Choroid plexus epithelial cell (primary cell): Measurements from ENCODE around the gene PLCB1.

ENCODE experiments used
- DNase-seq: peaks from one replicate; pipeline ENCODE4 v3.0.0-alpha.2; 2010; ENCODE audit warnings: low read depth
- H3K4me3 ChIP-seq: 2 replicates; pipeline ENCODE4 v1.5.1; 2011; ENCODE audit warnings: low read depth, mild to moderate bottlenecking, control low read depth, low read length, moderate library complexity
- CTCF ChIP-seq: conservative IDR thresholded peaks from 2 replicates; pipeline ENCODE4 v1.5.1; 2011; ENCODE audit warnings: low read depth, mild to moderate bottlenecking, control low read depth, inconsistent platforms, low read length, moderate library complexity

The PLCB1 gene

GRCh38 chr20:8394308-8394945 is 262.4 kb downstream of the PLCB1 start:
- H3K4me3 ChIP-seq: no peak overlapping the region
- peak; percentile 74 for DNase-seq
- no peak for TF ChIP-seq CTCF

DNA sequence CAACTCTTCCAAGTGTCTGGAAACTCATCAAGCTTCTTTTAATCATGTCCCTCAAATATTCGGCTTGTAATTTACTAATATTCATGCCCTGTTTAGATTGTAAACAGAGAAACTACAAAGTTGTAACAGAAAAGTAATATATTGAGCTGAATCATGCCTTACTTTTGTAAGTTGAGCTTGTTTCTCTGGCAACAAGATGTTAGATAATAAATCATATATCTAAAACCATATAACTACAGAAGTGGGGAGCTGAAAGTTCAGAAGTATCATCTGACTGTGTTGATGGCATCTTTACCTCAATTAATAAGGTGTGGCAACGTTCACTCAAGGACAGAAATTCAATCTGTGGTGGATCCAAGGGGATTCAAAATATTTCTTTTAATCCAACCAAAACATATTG is 263.9 kb downstream of the PLCB1 start:
- no peak for DNase-seq
- TF ChIP-seq CTCF: no peak
- no peak overlapping the region for H3K4me3 ChIP-seq

DNA sequence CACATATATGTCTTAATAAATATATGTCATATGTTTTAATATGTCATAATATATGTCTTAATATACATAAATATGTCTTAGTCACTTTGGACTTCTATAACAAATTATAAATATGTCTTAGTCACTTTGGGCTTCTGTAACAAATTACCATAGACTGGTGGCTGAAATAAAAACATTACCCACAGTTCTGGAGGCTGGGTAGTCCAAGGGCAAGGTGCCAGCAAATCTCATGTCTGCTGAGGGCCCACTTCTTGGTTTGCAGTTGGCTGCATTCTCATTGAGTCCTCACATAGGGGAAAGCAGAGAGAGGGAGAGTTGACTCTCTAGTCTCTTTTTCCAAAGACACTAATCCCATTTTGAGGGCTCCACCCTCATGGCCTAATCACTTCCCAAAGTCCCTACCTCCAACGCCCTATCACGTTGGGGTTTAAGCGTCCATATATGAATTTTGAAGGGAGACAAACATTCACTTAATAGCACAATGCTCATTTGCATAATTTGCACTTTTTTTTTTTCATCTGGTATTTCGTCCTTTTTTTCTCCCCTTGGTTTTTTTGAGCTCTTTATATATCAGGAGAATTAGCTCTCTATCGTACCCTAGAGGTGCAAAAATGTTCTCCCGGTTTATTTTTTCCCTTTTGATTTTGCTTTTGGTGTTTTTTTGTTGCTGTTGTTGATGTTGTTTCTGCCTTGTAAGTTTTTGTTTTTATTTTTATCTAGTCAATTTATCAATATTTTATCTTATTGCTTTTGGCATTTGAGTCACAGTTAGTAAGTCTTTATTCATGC is 266.4 kb downstream of the PLCB1 start:
- no peak overlapping the region for H3K4me3 ChIP-seq
- no peak for TF ChIP-seq CTCF
- no peak for DNase-seq

GRCh38 chr20:8399947-8400346 is 267.9 kb downstream of the PLCB1 start:
- H3K4me3 ChIP-seq: no peak overlapping the region
- DNase-seq: no peak
- TF ChIP-seq CTCF: no peak

GRCh38 chr20:8400486-8400885 is 268.4 kb downstream of the PLCB1 start:
- TF ChIP-seq CTCF: no peak
- DNase-seq: no peak
- H3K4me3 ChIP-seq: no peak overlapping the region

DNA sequence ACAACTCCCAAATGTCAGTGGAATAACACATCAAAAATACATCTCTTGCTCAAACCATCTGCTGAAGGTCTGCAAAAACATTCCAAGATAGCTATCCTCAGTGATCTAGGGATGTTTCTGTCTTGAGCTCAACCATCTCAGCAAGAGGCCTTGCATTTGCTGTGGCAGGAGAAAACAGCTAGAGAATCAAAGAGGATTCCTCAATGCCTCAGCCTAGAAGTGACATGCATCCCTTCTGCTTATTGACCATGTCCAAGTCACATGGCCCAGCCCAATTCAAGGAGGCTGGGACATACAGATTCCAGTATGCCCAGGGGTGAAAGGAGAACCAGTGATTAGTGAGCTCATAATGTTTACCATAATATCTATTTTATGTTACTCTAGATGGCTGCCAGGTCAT is 269.5 kb downstream of the PLCB1 start:
- TF ChIP-seq CTCF: no peak
- no peak overlapping the region for H3K4me3 ChIP-seq
- peak; percentile 69 for DNase-seq

GRCh38 chr20:8402798-8403197 is 270.7 kb downstream of the PLCB1 start:
- TF ChIP-seq CTCF: no peak
- no peak for DNase-seq
- no peak overlapping the region for H3K4me3 ChIP-seq
